Measurements from ENCODE around the gene DUSP8.
"Not testable (repeated sequence)": the region's sequence is repeated elsewhere in the genome, so short reads cannot be mapped to it uniquely, and the experiment has no call there.

The DUSP8 gene

DNA sequence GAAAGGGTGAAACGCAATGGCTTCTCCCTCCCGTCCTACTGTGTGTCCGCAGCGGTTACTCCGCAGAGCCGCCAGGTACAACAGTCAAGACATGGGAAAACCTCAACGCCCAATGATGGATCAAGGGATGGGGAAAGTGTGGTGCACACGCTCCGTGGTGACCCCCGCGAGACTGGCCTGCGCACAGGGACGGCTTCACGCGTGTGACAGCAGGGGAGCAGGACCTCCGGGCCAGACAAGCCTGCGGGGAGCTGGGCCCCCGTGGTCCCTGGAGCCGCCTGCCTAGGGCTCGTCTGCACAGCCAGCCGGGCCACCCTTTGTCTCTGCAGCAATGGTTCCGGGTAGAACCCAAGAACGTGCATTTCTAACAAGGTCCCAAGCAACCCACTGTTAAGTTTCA lies 53.8 kb downstream of the DUSP8 start:
- DNase-seq (ENCODE audit: extremely low read depth in 1 of 2, low read depth in 1 of 2): no peak

DNA sequence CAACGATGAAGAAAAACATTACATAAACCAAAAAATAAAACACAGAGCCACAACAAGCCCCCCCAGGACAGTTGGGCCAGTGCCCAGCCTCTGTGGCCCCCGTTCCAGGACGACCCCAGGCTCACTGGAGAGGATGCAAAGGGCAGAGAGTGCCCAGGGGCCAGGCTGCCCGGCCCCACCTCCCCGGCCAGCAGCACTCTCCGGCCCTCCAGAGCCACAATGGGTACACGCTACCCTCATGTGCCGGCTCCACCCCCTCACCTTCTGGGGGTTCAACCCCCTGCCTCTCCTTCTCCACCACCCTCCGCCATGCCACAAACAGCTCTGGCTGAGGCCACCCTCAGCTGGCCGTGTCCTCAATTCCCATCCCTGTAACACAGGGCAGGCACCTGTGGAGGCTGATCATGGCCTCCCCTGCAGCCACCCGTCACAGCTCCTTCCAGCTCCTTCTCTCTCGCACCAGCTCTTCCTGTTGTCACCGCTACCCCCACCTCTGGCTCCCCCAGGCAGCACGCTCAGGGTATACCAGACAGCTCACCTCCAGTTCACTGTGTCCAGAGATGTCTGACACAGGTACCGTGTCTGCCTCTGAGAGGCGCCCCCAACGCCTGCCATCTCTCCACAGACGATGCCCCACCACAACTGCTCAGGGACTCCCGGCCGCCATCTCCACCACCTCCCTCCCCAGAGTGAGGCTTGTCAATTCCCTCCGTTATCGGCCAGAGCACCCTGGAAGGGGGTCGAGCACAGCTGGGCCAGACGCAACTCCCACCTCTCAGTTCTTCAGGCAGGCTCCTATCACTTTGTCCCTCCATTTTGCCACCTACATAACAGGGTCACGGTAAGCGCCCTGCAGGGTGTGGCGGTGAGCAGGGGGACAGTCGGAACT lies 54.7 kb downstream of the DUSP8 start:
- DNase-seq (ENCODE audit: extremely low read depth in 1 of 2, low read depth in 1 of 2): no peak

DNA sequence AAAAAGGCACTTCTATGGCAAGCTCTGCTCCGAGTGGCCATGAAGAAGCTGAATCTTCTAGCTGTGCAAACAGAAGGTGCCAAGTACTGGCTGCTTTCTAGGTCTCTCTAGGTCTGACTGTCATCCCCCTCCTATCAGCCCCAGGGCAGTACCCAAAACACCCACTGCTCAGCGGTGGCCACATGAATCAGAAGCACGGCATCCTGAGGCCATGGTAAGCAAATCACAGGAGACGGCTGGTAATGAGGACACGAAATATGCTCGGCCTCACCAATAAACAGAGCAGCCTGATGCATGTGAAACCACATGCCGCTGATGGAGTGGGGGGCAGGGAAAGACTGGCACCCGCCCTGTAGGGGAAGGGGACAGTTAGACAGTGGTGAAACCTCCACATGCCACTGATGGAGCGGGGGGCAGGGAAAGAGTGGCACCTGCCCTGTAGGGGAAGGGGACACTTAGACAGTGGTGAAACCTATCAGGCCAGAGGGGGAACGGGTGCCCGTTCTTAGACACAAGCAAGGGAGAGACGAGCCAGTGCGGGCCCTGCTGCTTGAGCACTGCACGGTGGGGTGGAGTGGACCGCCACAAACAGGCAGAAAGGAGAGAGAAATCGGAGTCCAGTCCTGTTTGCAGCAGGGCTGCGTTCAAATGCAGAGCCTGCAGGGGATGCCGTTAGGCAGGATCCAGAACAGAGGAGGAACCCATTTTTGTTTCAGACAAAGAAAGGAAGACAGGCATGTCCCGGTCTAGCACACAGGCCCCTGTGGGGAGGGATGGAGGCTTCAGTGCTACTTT lies 55.6 kb downstream of the DUSP8 start:
- DNase-seq (ENCODE audit: extremely low read depth in 1 of 2, low read depth in 1 of 2): no peak

DNA sequence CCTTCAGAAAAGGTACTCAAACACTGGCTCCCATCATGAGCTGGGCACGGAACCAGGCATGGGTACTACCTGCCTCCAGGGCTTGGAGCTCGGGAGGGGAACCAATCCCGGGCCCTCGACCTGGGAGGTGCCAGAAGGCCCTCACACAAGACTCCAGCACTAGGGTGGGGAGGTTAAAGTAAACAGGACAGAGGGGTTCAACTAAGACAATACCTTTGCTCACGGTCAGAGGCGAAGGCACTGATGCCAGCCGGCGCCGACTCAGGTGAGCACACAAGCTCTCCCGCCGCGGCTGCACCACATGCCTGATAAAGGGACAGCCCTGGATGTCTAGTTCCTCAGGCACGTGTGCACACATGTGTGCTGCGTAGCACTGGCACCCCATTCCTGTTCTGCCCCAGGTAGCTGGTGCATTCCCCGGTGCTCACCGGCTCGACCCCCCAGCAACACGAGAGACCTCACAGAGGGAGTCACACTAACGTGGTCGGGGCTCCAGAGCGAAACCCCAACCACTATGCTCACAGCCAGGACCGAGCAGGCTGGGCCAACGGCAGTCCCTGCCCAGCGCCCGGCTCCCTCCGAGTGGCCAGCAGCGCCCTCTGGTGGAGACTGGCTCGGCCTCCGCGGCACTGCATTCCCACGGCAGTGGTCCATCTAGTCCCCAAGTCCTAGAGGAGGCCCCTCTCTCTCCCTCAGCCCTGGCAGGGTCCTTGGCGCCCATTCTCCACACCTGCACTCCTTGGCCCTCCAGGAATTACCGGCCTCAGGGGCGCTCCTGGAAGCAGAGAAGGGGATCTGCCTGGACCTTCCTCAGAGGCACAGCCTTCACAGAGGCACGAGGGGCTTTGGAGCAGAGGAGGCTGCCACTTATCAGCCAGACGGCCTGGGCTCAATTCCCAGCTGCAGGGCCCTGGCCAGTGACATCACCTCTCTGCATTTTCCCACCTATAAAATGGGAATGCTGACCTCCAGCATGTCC lies 56.7 kb downstream of the DUSP8 start:
- peak; percentile 34 to 65 for DNase-seq (ENCODE audit: extremely low read depth in 1 of 2, low read depth in 1 of 2)

DNA sequence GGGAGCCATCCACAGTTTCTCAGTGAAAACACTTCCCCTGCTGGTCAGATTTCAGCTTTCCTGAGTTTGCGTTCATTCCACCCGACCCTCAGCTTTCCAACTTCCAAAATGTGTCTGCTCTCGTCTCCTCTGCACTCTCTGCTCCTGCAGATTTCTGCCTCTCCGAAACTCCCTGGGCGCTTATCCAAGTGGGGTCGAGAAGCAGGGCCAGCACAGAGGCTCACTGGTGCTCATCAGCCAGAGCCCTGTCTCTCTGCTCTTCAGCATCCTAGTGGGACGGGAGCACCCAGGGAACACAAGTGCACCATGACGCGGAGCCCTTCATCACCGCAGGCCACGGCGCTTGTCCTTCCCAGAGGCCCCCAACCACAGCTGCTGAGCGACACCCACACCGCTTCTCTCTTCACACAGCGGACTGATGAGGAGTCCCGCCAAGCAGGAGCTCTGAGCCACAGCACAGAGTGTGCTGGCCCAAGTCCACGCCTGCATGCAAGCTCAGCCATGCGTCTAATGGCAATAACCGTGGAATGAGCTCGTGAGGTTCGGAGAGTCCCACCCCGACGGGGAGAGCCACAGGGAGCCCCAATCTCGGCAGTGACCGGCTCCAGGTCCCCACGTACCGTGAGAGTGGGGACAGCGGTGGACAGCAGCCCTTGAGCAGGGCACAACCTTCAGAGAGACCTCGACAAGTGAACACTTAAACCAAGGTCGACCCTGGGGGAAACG lies 57.6 kb downstream of the DUSP8 start:
- DNase-seq (ENCODE audit: extremely low read depth in 1 of 2, low read depth in 1 of 2): no peak

DNA sequence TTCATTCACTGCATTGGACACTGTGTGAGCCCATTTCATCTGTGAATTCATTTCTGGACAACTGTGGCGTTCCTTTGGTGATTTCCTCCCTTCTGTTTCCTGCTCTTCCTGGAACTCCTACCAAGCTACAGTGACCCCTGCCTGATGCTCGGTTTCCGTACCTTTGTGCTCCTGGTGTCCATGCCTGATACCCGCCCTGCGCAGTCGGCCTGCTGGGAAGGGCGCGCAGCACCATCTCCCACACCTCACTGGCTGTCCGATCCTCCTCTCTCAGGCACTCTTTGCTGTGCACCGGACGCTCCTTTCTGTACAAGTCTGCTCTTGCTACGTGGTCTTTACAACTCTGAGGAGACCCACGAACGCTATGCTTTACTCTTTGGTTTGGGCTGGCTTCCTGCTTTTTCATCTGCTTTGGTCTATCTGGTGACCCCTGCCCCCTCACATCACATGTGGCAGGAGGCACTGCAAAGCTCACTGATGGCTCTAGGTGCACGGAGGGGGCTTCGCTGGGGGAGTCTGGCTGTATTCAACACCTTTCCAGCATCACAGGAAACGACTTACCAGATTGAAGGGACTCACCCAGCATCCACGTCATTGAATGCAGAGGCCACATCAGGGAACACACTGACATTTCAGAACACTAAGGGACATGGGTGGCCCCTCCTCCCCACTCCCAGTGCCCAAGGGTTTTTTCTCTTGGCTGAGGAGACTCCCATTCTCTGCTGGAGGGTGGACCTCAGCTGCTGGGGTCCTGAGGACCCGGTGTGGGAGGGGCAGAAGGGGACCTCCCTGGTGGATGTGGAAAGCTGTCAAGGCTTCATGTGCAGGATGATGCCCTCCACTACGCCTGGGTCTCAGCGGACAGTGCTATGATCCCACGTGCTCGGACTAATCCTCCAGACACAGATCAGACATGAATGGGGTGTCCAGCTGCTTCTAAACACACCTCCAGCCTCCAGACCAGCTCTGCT lies 58.5 kb downstream of the DUSP8 start:
- no peak for DNase-seq (ENCODE audit: extremely low read depth in 1 of 2, low read depth in 1 of 2)

DNA sequence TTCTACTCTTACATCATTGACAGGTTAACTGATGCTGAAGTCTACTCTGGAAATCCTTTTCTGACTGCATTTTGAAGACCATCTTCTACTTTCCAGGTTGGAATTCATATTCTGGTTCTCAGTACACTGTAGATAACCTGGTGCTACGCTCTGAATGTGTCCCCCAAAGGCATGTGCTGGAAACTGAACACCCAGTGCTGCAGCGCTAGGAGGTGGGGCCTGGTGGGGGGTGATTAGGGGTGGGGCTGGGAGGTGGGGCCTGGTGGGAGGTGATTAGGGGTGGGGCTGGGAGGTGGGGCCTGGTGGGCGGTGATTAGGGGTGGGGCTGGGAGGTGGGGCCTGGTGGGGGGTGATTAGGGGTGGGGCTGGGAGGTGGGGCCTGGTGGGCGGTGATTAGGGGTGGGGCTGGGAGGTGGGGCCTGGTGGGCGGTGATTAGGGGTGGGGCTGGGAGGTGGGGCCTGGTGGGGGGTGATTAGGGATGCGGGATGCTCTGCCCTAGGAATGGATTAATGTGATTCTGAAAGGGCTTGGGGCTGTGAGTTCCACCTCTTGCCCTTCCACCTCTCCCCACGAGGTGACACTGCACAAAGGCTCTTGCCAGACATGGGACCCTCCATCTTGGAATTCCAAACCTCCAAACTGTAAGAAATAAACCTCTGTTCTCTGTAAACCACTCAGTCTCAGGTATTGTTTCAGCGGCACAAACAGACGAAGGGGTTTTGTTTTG lies 59.4 kb downstream of the DUSP8 start:
- DNase-seq (ENCODE audit: extremely low read depth in 1 of 2, low read depth in 1 of 2): not testable (repeated sequence)

DNA sequence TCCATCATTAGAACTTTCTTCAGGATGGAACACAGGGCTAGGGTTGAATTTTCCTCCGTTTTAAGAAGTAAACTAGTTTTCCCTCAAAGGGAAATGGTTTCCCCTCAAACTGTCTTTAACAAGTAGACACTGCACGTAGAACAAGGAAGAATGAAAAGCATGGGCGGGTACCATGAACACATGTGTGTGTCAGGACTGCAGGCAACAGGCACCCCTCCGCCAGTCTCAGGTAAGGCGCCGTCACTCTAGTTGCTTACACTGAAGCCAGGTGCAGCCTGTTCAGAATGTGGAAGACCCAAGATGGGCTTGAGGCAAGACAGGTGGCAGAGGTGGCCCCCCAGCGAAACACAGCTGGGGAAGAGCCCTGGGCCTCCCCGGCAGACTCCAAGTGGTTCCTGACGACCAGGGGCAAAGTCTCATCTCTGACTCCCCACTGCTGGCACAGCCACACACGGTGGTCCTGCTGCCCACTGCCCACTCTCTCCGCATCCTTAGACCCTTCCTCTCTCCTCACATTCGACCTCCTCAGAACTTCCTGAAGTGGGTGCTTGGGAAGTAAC lies 60.1 kb downstream of the DUSP8 start:
- DNase-seq (ENCODE audit: extremely low read depth in 1 of 2, low read depth in 1 of 2): no peak

DNA sequence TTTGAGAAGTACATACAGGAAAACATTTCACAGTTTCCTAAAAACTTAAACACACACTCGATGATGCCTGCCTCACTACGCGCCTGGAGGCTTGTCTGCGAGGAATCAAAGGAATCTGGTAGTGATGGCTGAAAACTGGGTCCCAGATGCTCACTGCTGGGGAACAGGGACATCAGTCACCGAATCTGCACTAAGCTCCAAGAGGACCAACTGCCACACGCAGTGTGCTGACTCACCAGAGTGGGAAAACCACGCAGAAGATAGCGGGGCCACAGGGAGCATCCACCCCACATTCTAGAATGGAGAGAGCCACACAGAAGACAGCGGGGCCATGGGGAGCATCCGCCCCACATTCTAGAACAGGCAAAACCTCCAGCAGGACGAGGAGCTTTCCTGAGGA lies 61.1 kb downstream of the DUSP8 start:
- no peak for DNase-seq (ENCODE audit: extremely low read depth in 1 of 2, low read depth in 1 of 2)

DNA sequence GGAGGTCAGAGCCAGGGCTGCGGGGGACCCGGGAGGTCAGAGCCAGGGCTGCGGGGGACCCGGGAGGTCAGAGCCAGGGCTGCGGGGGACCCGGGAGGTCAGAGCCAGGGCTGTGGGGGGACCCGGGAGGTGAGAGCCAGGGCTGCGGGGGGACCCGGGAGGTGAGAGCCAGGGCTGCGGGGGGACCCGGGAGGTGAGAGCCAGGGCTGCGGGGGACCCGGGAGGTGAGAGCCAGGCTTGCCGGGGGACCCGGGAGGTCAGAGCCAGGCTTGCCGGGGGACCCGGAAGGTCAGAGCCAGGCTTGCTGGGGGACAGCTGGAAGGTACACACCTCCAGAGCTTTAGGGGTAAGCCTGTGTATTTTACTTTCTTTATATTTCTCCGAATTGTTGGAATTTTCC lies 61.7 kb downstream of the DUSP8 start:
- DNase-seq (ENCODE audit: extremely low read depth in 1 of 2, low read depth in 1 of 2): not testable (repeated sequence)

DNA sequence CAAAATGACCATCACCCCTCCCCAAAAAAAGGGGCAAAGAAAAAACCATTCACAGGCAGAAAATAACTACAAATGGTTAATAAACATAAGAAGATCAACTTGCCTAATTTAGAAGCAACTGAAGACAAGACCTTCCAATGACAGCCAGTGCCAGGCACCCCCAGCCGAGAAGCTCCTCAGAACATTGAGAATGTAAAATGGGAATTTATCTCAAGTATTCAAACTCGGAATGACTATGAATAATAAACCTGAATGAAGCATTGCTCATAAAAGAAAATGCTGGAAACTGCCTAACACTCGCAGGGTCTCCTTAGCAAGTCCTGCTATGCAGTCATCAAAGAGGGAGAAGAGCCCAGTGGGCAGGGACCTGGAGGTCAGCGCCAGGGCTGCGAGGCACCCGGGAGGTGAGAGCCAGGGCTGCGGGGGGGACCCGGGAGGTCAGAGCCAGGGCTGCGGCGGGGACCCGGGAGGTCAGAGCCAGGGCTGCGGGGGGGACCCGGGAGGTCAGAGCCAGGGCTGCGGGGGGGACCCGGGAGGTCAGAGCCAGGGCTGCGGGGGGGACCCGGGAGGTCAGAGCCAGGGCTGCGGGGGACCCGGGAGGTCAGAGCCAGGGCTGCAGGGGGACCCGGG lies 62.3 kb downstream of the DUSP8 start:
- DNase-seq (ENCODE audit: extremely low read depth in 1 of 2, low read depth in 1 of 2): no peak

DNA sequence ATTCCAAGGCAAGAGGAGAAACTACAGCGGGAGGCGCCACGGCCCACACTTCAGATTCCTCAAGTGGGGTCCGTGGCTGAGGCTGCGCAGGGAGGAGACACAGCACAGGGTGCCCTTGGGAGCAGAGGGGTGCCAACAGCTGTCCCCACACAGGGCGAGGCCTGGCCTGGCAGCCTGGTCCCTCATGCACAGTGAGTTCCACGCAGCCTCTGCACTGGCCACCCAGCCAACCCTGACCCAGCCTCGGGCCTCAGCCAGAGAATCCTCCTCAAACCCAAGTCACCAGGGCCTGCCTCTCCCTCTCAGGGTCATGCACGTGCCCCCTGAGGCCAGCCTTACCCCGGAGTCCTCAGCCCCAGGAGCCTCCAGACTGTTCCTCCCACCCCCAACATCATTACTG lies 63.1 kb downstream of the DUSP8 start:
- no peak for DNase-seq (ENCODE audit: extremely low read depth in 1 of 2, low read depth in 1 of 2)

DNA sequence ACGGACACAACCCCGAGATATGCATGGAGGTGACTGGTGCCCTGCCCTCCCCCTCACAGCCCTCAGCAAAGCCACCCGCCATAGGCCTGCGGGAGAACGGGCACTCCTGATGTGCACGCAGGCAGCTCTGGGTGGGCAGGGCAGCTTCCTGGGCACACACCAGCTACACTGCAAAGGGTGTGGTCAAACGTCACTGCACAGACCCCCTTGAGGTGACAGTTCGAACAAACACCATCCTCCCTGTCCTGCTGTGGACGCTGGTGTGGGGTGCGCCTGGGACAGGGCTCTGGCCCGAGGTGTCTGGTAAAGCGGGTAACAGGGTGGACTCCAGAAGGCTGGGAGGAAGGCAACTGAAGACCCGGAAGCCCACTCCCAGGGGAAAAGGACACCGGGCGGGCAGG lies 63.6 kb downstream of the DUSP8 start:
- no peak for DNase-seq (ENCODE audit: extremely low read depth in 1 of 2, low read depth in 1 of 2)

DNA sequence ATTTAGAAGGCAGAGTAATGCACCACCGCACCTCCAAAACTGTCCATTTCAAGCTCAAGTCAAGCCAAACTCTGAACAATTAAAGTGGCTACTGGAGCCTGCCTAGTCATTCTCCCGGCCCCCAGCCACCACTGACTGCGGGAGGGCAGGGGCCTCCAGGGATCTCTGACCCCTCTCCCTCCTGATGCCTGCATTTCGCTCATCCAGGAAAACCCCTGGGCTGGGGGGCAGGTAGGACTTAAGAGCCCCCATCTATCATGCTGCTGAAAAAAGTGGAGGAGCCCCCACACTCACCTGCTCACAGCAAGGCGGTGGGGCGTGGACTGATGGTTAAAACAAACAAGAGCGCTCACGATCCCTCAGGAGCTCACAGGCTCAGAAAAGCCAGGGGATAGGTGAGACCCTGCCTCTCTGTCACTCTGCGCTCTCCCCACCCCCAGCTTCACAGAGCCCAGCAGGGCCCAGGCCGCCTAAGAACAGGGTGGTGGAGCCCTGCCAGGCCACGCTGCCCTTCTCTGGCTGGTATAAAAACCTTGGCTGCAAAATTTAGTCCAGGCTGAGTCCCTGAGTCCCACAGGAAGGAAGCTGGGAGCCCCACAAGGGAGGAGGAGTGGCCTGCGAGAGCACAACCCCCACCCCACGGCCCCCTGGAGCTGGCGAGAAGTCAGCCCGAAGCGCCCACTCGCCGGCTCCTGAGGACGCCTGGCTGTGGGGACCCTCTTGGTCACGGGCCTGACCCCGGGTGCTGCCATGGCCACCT lies 64.5 kb downstream of the DUSP8 start:
- DNase-seq (ENCODE audit: extremely low read depth in 1 of 2, low read depth in 1 of 2): no peak

DNA sequence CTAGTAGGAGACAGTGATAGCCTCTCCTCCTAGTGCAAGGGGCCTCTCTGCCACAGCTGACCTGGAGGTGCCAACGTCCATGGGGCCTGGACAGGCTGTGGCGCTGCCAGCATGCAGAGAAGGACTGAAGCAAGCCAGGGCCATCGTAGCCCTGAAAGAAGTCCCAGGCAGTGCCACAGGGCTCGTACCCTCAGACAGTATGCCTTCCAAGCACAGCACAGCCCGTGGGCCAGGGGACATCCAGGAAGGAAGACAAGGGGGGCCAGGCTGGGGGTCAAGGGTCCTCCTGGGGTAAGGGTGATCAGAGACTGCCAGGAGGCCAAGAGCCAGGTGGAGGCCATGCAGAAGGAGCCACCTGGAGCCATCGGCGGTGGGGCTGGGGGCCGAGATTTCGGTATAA lies 65.1 kb downstream of the DUSP8 start:
- DNase-seq (ENCODE audit: extremely low read depth in 1 of 2, low read depth in 1 of 2): no peak

DNA sequence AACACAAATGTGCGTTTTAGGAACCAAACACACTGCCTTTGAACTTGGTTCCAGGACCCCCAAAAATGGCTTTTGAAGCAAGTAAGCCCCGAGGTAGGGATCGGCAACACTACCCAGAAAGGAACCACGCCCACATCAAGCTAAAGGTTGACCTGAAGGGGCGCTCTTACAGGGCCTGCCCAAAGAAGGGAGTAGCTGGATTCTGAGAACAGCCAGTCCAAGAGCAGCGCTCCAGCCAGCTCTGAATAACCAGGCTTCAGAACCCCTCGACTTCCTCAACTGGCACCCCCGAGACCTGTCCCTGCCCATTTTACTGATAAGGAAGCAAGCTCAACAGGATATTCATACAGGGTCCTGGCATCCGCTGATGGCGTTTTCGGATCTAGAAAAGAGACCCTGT lies 66.6 kb downstream of the DUSP8 start:
- no peak for DNase-seq (ENCODE audit: extremely low read depth in 1 of 2, low read depth in 1 of 2)

Data from activated CD8-positive, alpha-beta memory T cell treated with anti-CD3 and anti-CD28 coated beads for 1 hour (primary cell).